H1 (cell line): ENCODE results near the gene ZDHHC3.

Experiments
- CHD1 ChIP-seq: IDR thresholded peaks from 2 replicates; pipeline ENCODE4 v1.6.1; 2012; ENCODE audit warnings: low read depth, low read length, improper control_type of control experiment
- HDAC6 ChIP-seq: IDR thresholded peaks from one replicate; pipeline ENCODE4 v1.7.1; 2012; ENCODE audit warnings: low read depth, mild to moderate bottlenecking, inconsistent platforms, low read length, moderate library complexity
- JUN ChIP-seq: IDR thresholded peaks from 2 replicates; pipeline ENCODE4 v1.6.1; 2011; ENCODE audit warnings: low read depth, mild to moderate bottlenecking, improper control_type of control experiment, low read length
- JUND ChIP-seq: IDR thresholded peaks from 2 replicates; pipeline ENCODE4 v1.6.1; 2011; ENCODE audit warnings: mild to moderate bottlenecking, improper control_type of control experiment, low read length
- PHF8 ChIP-seq: fragments of 200-600 bp; sonication (generic); conservative IDR thresholded peaks from 2 replicates; pipeline ENCODE4 v1.7.1; 2012; ENCODE audit warnings: low read depth, mild to moderate bottlenecking, inconsistent platforms, low read length, moderate library complexity
- SIN3A ChIP-seq, 2 experiments: IDR thresholded peaks in 1 of 2; conservative IDR thresholded peaks in 1 of 2; 2 replicates each; pipeline ENCODE4 v1.6.1; 2011 to 2012; ENCODE audit warnings: low read length in 2 of 2, improper control_type of control experiment in 1 of 2, low read depth in 1 of 2, mild to moderate bottlenecking in 1 of 2
- SIX5 ChIP-seq: IDR thresholded peaks from 2 replicates; pipeline ENCODE4 v1.6.1; 2011; ENCODE audit warnings: mild to moderate bottlenecking, low read depth, low read length
- TAF1 ChIP-seq: IDR thresholded peaks from 2 replicates; pipeline ENCODE4 v1.6.1; 2011; ENCODE audit warnings: mild to moderate bottlenecking, low read depth, low read length
- YY1 ChIP-seq: IDR thresholded peaks from 2 replicates; pipeline ENCODE4 v1.6.1; 2011; ENCODE audit warnings: low read depth, mild to moderate bottlenecking, low read length
- TF ChIP-seq, protein P1 (sequence below), 3 experiments: IDR thresholded peaks; 1 replicate in 2 of 3; 2 replicates in 1 of 3; pipeline versions ENCODE4 v1.5.1 to v1.6.1; 2011; ENCODE audit warnings: low read length in 3 of 3, mild to moderate bottlenecking in 3 of 3, inconsistent platforms in 2 of 3, low read depth in 1 of 3, moderate library complexity in 1 of 3; ENCODE audit not compliant: insufficient read depth in 1 of 3; ENCODE audit errors: control extremely low read depth in 1 of 3
- TF ChIP-seq, protein P2 (sequence below): IDR thresholded peaks from 2 replicates; pipeline ENCODE4 v1.6.1; 2012; ENCODE audit warnings: low read length, inconsistent platforms
- TF ChIP-seq, protein P3 (sequence below): IDR thresholded peaks from 2 replicates; pipeline ENCODE4 v1.6.1; 2012; ENCODE audit warnings: inconsistent platforms

DNA sequence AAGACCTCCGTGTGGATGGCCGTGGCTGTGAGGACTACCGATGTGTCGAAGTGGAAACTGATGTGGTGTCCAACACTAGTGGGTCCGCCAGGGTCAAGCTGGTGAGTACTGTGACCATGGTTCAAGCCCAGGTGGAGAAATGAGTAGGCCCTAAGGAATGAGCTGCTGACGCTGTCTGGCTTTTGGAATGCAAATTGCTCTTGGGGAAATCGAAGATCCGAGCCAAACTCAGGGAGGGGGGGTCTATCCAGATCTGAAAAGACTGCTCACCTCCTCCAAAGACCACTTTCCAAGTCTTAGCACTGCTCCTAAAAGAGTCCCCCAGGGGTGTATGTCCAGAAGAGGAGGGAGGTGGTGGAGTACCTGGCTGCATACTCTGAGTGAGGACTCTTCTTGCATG is 13.2 kb upstream of the ZDHHC3 start:
- TF ChIP-seq HDAC6 (no peak), SIN3A (conservative IDR thresholded peaks at IDR 0.05 in 1 of 2, IDR thresholded peaks at IDR 0.05 in 1 of 2; ENCODE audit: low read depth in 1 of 2, low read length in 2 of 2) (no peak), YY1 (no peak), TAF1 (no peak), PHF8 (no peak), JUN (no peak), SIX5 (no peak), JUND (no peak), CHD1 (no peak)
- TF ChIP-seq, protein P1, sequence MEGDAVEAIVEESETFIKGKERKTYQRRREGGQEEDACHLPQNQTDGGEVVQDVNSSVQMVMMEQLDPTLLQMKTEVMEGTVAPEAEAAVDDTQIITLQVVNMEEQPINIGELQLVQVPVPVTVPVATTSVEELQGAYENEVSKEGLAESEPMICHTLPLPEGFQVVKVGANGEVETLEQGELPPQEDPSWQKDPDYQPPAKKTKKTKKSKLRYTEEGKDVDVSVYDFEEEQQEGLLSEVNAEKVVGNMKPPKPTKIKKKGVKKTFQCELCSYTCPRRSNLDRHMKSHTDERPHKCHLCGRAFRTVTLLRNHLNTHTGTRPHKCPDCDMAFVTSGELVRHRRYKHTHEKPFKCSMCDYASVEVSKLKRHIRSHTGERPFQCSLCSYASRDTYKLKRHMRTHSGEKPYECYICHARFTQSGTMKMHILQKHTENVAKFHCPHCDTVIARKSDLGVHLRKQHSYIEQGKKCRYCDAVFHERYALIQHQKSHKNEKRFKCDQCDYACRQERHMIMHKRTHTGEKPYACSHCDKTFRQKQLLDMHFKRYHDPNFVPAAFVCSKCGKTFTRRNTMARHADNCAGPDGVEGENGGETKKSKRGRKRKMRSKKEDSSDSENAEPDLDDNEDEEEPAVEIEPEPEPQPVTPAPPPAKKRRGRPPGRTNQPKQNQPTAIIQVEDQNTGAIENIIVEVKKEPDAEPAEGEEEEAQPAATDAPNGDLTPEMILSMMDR (IDR thresholded peaks at IDR 0.05; ENCODE audit: control extremely low read depth in 1 of 3, insufficient read depth in 1 of 3, low read depth in 1 of 3, low read length in 3 of 3): no peak
- TF ChIP-seq, protein P2, sequence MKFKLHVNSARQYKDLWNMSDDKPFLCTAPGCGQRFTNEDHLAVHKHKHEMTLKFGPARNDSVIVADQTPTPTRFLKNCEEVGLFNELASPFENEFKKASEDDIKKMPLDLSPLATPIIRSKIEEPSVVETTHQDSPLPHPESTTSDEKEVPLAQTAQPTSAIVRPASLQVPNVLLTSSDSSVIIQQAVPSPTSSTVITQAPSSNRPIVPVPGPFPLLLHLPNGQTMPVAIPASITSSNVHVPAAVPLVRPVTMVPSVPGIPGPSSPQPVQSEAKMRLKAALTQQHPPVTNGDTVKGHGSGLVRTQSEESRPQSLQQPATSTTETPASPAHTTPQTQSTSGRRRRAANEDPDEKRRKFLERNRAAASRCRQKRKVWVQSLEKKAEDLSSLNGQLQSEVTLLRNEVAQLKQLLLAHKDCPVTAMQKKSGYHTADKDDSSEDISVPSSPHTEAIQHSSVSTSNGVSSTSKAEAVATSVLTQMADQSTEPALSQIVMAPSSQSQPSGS: no peak
- TF ChIP-seq, protein P3, sequence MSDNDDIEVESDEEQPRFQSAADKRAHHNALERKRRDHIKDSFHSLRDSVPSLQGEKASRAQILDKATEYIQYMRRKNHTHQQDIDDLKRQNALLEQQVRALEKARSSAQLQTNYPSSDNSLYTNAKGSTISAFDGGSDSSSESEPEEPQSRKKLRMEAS: no peak
